Activated naive CD4-positive, alpha-beta T cell treated with anti-CD3 and anti-CD28 coated beads, Interleukin-2, amount 10 ng/mL, durations not matched to agents 5 hours and 36 hours (primary cell): Measurements from ENCODE around the gene RASGRP1. TPM values are rescaled to one million over a fixed set of nuclear protein-coding genes. Genes with fewer than 3 reads are reported as not detected.

Source experiments
- total RNA-seq, 2 experiments: library from RNA; stranded (reverse); gene quantifications; one replicate each; pipeline ENCODE4 v1.2.3, GENCODE V29; 2021

RASGRP1 gene
- total RNA-seq = 100 to 1,000 TPM; 157 to 160 TPM

GRCh38 chr15:38564557-38565286 lies at the start of gene RASGRP1:
TSS of gene RASGRP1 (minus strand) at chr15:38564814. CDS start at chr15:38564628, 186 bp downstream.

GRCh38 chr15:38453971-38454695 lies 110.5 kb downstream of the RASGRP1 start, which contains the start of gene FAM98B:
TSS of gene FAM98B (plus strand) at chr15:38454127. CDS start at chr15:38454162, 35 bp downstream.

Other genes with a start within 250 kb of the RASGRP1 start
- 10 to 100 TPM; 20.2 to 27.7 TPM for gene FAM98B, start 110.7 kb downstream of the RASGRP1 start, total RNA-seq